Stomach (tissue), 4 donors: ENCODE data around the gene M6PR.
"Not testable (repeated sequence)": the region's sequence is repeated elsewhere in the genome, so short reads cannot be mapped to it uniquely, and the experiment has no call there.

Experiments
- CTCF ChIP-seq, 7 experiments: fragments of 450-650 bp in 4 of 7; fragments of 200-600 bp in 3 of 7; sonication (generic) in 3 of 7; IDR thresholded peaks; one replicate each; pipeline ENCODE4 v1.5.1; 2016 to 2019; ENCODE audit warnings: antibody characterized with exemption in 7 of 7, control low read depth in 2 of 7, mild to moderate bottlenecking in 1 of 7
- POLR2A ChIP-seq, 4 donors: fragments of 450-650 bp; IDR thresholded peaks; one replicate each; pipeline ENCODE4 v1.6.1; 2016; ENCODE audit warnings: antibody characterized with exemption in 4 of 4, control low read depth in 2 of 4, mild to moderate bottlenecking in 1 of 4, moderate library complexity in 1 of 4

GRCh38 chr12:8932464-8932863 lies 17.0 kb downstream of the M6PR start:
- TF ChIP-seq CTCF, POLR2A (IDR thresholded peaks at IDR 0.05): not testable (repeated sequence)
